Measurements from ENCODE around the gene RABIF. TPM values are rescaled to one million over a fixed set of nuclear protein-coding genes. Genes with fewer than 3 reads are reported as not detected.
A peak's percentile ranks its signal among the peaks of the same experiment; 100 is the strongest.
"Not testable (repeated sequence)": the region's sequence is repeated elsewhere in the genome, so short reads cannot be mapped to it uniquely, and the experiment has no call there.

Gene RABIF
- total RNA-seq, 4 donors from 2014 or later = 2.9 to 4.5 (median 3.2) TPM

DNA sequence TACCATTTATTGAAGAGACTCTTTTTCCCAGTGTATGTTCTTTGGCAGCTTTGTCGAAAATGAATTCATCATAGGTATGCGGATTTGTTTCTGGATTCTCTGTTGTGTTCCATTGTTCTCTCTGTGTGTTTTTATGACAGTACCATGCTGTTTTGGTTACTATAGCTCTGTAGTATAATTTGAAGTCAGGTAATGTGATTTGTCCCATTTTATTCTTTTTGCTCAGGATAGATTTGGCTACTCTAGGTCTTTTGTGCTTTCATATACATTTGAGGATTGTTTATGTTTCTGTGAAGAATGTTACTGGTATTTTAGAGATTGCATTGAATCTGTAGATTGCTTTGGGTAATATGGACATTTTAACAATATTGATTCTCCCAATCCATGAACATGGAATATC is 43.5 kb upstream of the RABIF start:
- H3K27me3 ChIP-seq = no peaks in the 10 kb centered on the region
- DNase-seq (ENCODE audit: low spot score in 2 of 2) = no peak
- no peak overlapping the region for H3K27ac ChIP-seq
- 92 to 97% methylated on average over 2 of the region's 2 CpGs for WGBS, 2 donors
- H3K4me1 ChIP-seq = peaks cover 0 to 3% (median 0%) of the 10 kb centered on the region in 4 donors
- H3K9me3 ChIP-seq = peaks cover 0 to 8% (median 0%) of the 10 kb centered on the region in 4 donors
- TF ChIP-seq, protein P1, sequence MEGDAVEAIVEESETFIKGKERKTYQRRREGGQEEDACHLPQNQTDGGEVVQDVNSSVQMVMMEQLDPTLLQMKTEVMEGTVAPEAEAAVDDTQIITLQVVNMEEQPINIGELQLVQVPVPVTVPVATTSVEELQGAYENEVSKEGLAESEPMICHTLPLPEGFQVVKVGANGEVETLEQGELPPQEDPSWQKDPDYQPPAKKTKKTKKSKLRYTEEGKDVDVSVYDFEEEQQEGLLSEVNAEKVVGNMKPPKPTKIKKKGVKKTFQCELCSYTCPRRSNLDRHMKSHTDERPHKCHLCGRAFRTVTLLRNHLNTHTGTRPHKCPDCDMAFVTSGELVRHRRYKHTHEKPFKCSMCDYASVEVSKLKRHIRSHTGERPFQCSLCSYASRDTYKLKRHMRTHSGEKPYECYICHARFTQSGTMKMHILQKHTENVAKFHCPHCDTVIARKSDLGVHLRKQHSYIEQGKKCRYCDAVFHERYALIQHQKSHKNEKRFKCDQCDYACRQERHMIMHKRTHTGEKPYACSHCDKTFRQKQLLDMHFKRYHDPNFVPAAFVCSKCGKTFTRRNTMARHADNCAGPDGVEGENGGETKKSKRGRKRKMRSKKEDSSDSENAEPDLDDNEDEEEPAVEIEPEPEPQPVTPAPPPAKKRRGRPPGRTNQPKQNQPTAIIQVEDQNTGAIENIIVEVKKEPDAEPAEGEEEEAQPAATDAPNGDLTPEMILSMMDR (IDR thresholded peaks at IDR 0.05) = no peak
- TF ChIP-seq EP300 (IDR thresholded peaks at IDR 0.05) (no peak), POLR2A (IDR thresholded peaks at IDR 0.05) (no peak)
- no peak overlapping the region for H3K4me3 ChIP-seq
- no peaks in the 10 kb centered on the region for H3K36me3 ChIP-seq

DNA sequence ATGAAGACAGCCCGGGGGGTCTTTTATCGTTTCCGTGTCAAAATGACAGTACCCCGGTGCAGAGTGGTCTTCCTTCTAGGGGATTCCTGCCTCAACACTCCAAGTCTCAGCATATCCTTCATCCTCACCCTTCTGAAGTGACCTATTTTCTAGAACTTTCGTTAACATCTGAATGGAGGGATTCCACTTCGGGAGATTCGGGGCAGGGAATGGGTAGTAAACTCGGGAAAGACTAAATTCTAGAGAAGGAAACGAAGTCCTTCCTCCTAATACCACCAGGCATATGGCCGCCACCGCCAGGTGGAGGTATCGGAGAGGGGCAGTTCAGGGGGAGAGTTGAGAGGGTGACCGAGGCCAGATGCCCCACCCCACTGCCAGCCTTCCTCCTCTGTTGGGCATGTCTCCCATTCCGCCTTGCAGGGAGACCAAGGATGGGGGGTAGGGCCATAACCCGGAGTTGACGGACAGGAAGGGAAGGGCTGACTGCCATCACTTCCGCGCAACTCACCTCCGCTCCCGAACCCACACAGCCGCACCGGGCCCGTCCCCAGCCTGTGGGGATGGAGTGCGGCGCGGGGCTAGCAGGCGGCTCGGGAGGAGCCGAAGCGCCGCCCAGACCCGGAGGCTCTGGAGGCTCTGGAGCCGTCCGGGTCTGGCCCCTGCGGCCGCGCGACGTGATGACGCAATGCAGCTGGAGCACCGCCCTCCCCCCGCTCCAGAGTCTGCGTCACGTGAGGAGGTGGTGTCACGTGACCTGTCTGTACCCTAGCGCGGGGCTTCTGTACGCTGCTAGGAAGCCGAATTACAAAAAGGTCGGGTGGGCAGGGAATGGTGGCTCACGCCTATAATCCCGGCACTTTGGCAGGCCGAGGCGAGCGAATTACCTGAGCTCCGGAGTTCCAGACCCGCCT is 37.9 kb upstream of the RABIF start, which contains the start of gene KLHL12:
Gene KLHL12 (minus strand): TSS at position 654 of the 911 bp plus-strand sequence. CDS start 2,072 bp downstream, outside the sequence.
- peak; percentile 94 to 97 for DNase-seq (ENCODE audit: low spot score in 2 of 2)
- Histone ChIP-seq H3K4me1 (peaks cover 0 to 45% (median 3%) of the 10 kb centered on the region in 4 donors), H3K36me3 (peaks cover 0 to 22% (median 0%) of the 10 kb centered on the region in 3 donors), H3K27ac (peak within 1 kb of the TSS; percentile 94 to 99 (median 98)), H3K27me3 (no peaks in the 10 kb centered on the region), H3K9me3 (no peaks in the 10 kb centered on the region), H3K4me3 (peak within 1 kb of the TSS; percentile 77 to 97 (median 96))
- WGBS, 2 donors = 1% methylated on average over 31 to 49 of the region's 57 CpGs
- peak; percentile 89 to 94 for TF ChIP-seq POLR2A (IDR thresholded peaks at IDR 0.05)
- TF ChIP-seq, protein P1 (IDR thresholded peaks at IDR 0.05) = peak; percentile 37 to 86 (median 55)
- TF ChIP-seq EP300 (IDR thresholded peaks at IDR 0.05) = peak; percentile 94 to 97

DNA sequence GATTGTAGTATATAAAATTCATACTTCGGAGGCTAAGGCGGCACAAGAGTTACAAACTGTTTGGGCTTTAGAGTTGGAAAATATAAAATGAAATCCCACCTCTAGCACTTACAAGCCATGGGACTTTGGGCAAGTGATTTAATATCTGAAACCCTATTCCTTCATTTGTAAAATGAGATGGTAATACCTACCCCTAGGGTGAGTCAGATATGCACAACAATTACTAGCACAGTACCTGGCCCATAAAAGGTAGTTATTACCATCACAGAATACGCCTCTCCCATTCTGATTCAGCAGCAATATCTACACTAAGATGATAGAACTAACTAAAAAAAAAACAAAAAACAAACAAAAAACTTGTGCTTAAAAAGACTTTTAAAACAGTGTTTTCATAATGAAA is 34.6 kb upstream of the RABIF start:
- H3K27ac ChIP-seq = no peak overlapping the region
- H3K9me3 ChIP-seq = no peaks in the 10 kb centered on the region
- TF ChIP-seq, protein P1 (IDR thresholded peaks at IDR 0.05) = no peak
- TF ChIP-seq EP300 (IDR thresholded peaks at IDR 0.05) (no peak), POLR2A (IDR thresholded peaks at IDR 0.05) (no peak)
- no peak for DNase-seq (ENCODE audit: low spot score in 2 of 2)
- 85 to 92% methylated on average over 3 of the region's 3 CpGs for WGBS, 2 donors
- peaks cover 0 to 36% (median 0%) of the 10 kb centered on the region in 3 donors for H3K36me3 ChIP-seq
- no peak overlapping the region for H3K4me3 ChIP-seq
- no peaks in the 10 kb centered on the region for H3K27me3 ChIP-seq
- peaks cover 0 to 45% (median 3%) of the 10 kb centered on the region in 4 donors for H3K4me1 ChIP-seq

GRCh38 chr1:202919615-202920014 is 30.7 kb upstream of the RABIF start:
- Histone ChIP-seq H3K36me3 (peaks cover 0 to 74% (median 12%) of the 10 kb centered on the region in 3 donors), H3K9me3 (no peaks in the 10 kb centered on the region), H3K27ac (no peak overlapping the region), H3K27me3 (no peaks in the 10 kb centered on the region), H3K4me3 (no peak overlapping the region), H3K4me1 (peaks cover 0 to 22% (median 0%) of the 10 kb centered on the region in 4 donors)
- DNase-seq (ENCODE audit: low spot score in 2 of 2) = no peak
- no peak for TF ChIP-seq POLR2A (IDR thresholded peaks at IDR 0.05)
- TF ChIP-seq, protein P1 (IDR thresholded peaks at IDR 0.05) = no peak
- no peak for TF ChIP-seq EP300 (IDR thresholded peaks at IDR 0.05)

DNA sequence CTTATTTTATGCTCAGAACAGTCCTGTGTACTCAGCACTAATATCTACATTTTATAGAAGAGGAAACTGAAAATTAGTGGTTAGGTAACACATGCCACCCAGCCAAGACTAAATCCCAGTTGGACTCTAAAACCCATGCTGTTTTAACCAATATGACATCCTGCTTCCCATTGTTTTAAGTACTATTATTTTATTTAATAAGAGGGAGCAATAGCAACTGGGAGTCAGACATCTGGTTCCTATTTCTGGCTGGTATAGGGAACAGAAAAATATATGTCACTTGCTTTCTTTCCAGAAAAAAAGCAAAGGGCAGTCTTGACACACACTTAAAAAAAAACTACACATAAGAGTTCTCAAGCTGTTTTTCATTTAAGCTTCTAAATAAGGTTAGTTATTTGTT is 26.2 kb upstream of the RABIF start:
- no peaks in the 10 kb centered on the region for H3K27me3 ChIP-seq
- no peaks in the 10 kb centered on the region for H3K4me1 ChIP-seq
- no peak overlapping the region for H3K27ac ChIP-seq
- H3K9me3 ChIP-seq = no peaks in the 10 kb centered on the region
- no peak for DNase-seq (ENCODE audit: low spot score in 2 of 2)
- TF ChIP-seq EP300 (IDR thresholded peaks at IDR 0.05) (no peak), POLR2A (IDR thresholded peaks at IDR 0.05) (no peak)
- TF ChIP-seq, protein P1 (IDR thresholded peaks at IDR 0.05) = no peak
- H3K4me3 ChIP-seq = no peak overlapping the region
- H3K36me3 ChIP-seq = peaks cover 0 to 97% (median 18%) of the 10 kb centered on the region in 3 donors

GRCh38 chr1:202912476-202912875 is 23.5 kb upstream of the RABIF start:
- not testable (repeated sequence) for H3K9me3 ChIP-seq; H3K27ac ChIP-seq; H3K27me3 ChIP-seq; H3K4me1 ChIP-seq; DNase-seq (ENCODE audit: low spot score in 2 of 2); H3K4me3 ChIP-seq
- H3K36me3 ChIP-seq = peaks cover 0 to 99% (median 26%) of the 10 kb centered on the region in 3 donors
- 91 to 96% methylated on average over 4 of the region's 4 CpGs for WGBS, 2 donors

Measured in tibial nerve (tissue), 4 donors.